ENCODE measurements around the gene MTNR1A.

MTNR1A gene

DNA sequence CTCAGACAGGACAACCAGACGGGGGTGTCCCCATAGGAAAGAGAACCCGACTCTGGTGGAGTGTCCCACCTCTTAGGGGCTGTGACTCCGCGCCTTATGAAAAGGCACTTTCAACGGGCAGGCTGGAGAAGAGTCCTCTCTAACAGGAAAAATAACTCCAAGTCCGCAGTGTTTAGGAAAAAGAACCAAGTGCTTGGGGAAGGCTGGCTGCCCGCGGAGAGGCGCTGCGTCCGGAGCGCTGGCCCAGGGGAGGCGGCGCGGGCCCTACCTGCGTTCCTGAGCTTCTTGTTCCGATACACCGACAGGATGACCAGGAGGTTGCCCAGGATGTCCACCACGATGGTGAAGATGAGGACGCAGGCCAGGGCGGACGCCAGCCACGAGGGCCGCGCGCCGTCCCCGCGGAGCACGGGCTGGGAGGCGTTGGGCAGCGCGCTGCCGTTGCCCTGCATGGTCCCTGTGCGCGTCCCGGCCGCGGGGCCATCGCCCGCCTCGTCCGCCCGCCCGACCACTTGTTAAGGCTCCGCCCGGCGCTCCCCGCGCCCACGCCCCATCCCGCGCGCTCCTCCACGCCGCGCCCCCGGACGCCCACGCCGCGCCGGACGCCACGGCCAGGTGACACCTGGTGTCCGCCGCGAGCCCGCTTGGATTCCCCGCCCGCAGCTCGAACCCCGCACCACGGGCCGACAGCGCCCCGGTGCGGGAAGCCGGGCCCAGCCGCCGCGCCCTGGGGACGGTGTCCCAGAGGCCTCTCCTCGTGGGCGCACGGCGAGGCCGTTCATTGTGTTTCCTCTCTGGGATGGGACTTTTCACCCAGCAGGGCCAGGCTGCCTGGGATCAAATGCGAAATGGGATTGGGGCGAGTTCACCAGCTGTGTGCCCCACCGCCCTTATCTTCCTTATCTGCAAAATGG lies at the start of gene MTNR1A:
Gene MTNR1A (minus strand): TSS at position 654 of the 914 bp plus-strand sequence. CDS start 202 bp downstream, at position 452.
- TF ChIP-seq YY1 (IDR thresholded peaks at IDR 0.05; ENCODE audit: low read depth) (0 out of 2 replicates have a peak, but pooled peaks have one; percentile 12), RAD21 (IDR thresholded peaks at IDR 0.05; ENCODE audit: low read depth) (peak; percentile 63; the same call in 1 of the 2 replicates), EGR1 (IDR thresholded peaks at IDR 0.05) (peak; percentile 70), FOXM1 (IDR thresholded peaks at IDR 0.05; ENCODE audit: borderline replicate concordance, low read depth) (no peak)

- TF ChIP-seq ZBTB7A (IDR thresholded peaks at IDR 0.05; ENCODE audit: low read depth) (no peak), TCF12 (IDR thresholded peaks at IDR 0.05; ENCODE audit: low read depth) (no peak), EGR1 (IDR thresholded peaks at IDR 0.05) (no peak), RAD21 (IDR thresholded peaks at IDR 0.05; ENCODE audit: low read depth) (no peak), REST (IDR thresholded peaks at IDR 0.05; ENCODE audit: low read depth) (no peak), CEBPB (IDR thresholded peaks at IDR 0.05) (no peak), CREB1 (IDR thresholded peaks at IDR 0.05; ENCODE audit: low read depth) (no peak), YY1 (IDR thresholded peaks at IDR 0.05; ENCODE audit: low read depth) (no peak), EP300 (IDR thresholded peaks at IDR 0.05; ENCODE audit: borderline replicate concordance) (no peak), NFIC (IDR thresholded peaks at IDR 0.05) (no peak), TEAD4 (IDR thresholded peaks at IDR 0.05) (no peak), TAF1 (IDR thresholded peaks at IDR 0.05; ENCODE audit: low read depth) (no peak), FOXM1 (IDR thresholded peaks at IDR 0.05; ENCODE audit: borderline replicate concordance, low read depth) (no peak)
- TF ChIP-seq, protein P1, sequence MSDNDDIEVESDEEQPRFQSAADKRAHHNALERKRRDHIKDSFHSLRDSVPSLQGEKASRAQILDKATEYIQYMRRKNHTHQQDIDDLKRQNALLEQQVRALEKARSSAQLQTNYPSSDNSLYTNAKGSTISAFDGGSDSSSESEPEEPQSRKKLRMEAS (IDR thresholded peaks at IDR 0.05) = no peak
- TF ChIP-seq, protein P2, sequence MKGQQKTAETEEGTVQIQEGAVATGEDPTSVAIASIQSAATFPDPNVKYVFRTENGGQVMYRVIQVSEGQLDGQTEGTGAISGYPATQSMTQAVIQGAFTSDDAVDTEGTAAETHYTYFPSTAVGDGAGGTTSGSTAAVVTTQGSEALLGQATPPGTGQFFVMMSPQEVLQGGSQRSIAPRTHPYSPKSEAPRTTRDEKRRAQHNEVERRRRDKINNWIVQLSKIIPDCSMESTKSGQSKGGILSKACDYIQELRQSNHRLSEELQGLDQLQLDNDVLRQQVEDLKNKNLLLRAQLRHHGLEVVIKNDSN (IDR thresholded peaks at IDR 0.05) = no peak
Observed at GRCh38 chr4:186604124-186604807, 48.9 kb upstream of the MTNR1A start.

GRCh38 chr4:186602978-186603377 lies 47.6 kb upstream of the MTNR1A start:
- TF ChIP-seq TCF12 (IDR thresholded peaks at IDR 0.05; ENCODE audit: low read depth) (no peak), ZBTB7A (IDR thresholded peaks at IDR 0.05; ENCODE audit: low read depth) (no peak), EP300 (IDR thresholded peaks at IDR 0.05; ENCODE audit: borderline replicate concordance) (no peak), EGR1 (IDR thresholded peaks at IDR 0.05) (no peak)
- TF ChIP-seq, protein P2 (IDR thresholded peaks at IDR 0.05) = no peak

GRCh38 chr4:186599483-186599882 lies 44.1 kb upstream of the MTNR1A start:
- TF ChIP-seq REST (IDR thresholded peaks at IDR 0.05; ENCODE audit: low read depth) = no peak
- TF ChIP-seq, protein P2 (IDR thresholded peaks at IDR 0.05) = no peak
- no peak for TF ChIP-seq CEBPB (IDR thresholded peaks at IDR 0.05)
- TF ChIP-seq RAD21 (IDR thresholded peaks at IDR 0.05; ENCODE audit: low read depth) = no peak

- no peak for TF ChIP-seq YY1 (IDR thresholded peaks at IDR 0.05; ENCODE audit: low read depth)
- TF ChIP-seq, protein P2 (IDR thresholded peaks at IDR 0.05) = no peak
- no peak for TF ChIP-seq TCF12 (IDR thresholded peaks at IDR 0.05; ENCODE audit: low read depth)
- TF ChIP-seq EGR1 (IDR thresholded peaks at IDR 0.05) = no peak
- no peak for TF ChIP-seq RAD21 (IDR thresholded peaks at IDR 0.05; ENCODE audit: low read depth)
- no peak for TF ChIP-seq NFIC (IDR thresholded peaks at IDR 0.05)
- no peak for TF ChIP-seq CEBPB (IDR thresholded peaks at IDR 0.05)
- TF ChIP-seq, protein P1 (IDR thresholded peaks at IDR 0.05) = no peak
Observed at GRCh38 chr4:186598686-186599085, 43.3 kb upstream of the MTNR1A start.
